ENCODE data around the gene KANSL1L. TPM values are rescaled to one million over a fixed set of nuclear protein-coding genes. Genes with fewer than 3 reads are reported as not detected.

Gene KANSL1L
- total RNA-seq, 1 donor from 2014 or later = 14.2 TPM

DNA sequence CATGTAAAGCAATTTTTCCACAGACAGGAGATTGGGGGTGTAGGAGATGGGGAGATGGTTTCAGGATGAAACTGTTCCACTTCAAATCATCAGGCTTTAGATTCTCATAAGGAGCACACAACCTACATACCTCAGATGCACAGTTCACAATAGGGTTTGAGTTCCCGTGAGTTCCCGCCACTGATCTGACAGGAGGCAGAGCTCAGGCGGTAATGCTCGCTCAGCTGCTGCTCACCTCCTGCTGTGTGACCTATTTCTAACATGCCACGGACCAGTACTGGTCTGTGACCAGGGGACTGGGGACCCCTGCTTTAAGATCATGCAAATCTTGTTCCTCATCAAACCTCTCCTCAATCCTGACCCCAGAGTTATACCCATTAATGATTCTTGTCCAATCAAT is 98.7 kb downstream of the KANSL1L start:
- TF ChIP-seq, protein P1, sequence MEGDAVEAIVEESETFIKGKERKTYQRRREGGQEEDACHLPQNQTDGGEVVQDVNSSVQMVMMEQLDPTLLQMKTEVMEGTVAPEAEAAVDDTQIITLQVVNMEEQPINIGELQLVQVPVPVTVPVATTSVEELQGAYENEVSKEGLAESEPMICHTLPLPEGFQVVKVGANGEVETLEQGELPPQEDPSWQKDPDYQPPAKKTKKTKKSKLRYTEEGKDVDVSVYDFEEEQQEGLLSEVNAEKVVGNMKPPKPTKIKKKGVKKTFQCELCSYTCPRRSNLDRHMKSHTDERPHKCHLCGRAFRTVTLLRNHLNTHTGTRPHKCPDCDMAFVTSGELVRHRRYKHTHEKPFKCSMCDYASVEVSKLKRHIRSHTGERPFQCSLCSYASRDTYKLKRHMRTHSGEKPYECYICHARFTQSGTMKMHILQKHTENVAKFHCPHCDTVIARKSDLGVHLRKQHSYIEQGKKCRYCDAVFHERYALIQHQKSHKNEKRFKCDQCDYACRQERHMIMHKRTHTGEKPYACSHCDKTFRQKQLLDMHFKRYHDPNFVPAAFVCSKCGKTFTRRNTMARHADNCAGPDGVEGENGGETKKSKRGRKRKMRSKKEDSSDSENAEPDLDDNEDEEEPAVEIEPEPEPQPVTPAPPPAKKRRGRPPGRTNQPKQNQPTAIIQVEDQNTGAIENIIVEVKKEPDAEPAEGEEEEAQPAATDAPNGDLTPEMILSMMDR (IDR thresholded peaks at IDR 0.05) = no peak
- Mint-ChIP-seq H3K4me3 (no peak overlapping the region), H3K27me3 (no peaks in the 10 kb centered on the region), H3K36me3 (ENCODE audit: low read depth) (no peaks in the 10 kb centered on the region), H3K4me1 (no peaks in the 10 kb centered on the region), H3K9me3 (no peaks in the 10 kb centered on the region), H3K27ac (no peak overlapping the region)
- CTCF ChIA-PET = interaction anchor here (1.3 kb wide), 1 partner anchor 124 kb away, joined by 5 read pairs; no protein-coding TSS in a partner anchor
- DNase-seq (no peak), ATAC-seq (ENCODE audit: low read depth) (no peak)
- intact Hi-C loops (cut with micrococcal nuclease) = no loop called here
- POLR2A ChIA-PET = no interaction called here

DNA sequence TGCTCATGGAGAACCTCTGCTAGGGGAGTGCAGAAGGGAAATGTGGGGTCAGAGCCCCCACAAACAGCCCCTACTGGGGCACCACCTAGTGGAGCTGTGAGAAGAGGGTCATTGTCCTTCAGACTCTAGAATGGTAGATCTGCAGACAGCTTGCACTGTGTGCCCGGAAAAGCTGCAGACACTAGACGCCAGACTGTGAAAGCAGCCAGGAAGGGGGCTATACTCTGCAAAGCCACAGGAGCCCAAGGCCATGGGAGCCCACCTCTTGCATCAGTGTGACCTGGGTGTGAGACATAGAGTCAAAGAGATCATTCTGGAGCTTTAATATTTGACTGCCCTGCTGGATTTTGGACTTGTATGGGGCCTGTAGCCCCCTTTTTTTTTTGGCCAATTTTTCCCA is 107.9 kb downstream of the KANSL1L start:
- ChIA-PET POLR2A (no interaction called here), CTCF (interaction anchor here (0.6 kb wide), 1 partner anchor 275 kb away, joined by 3 read pairs; no protein-coding TSS in a partner anchor)
- intact Hi-C loops (cut with micrococcal nuclease) = no loop called here
- Mint-ChIP-seq H3K27me3 (no peaks in the 10 kb centered on the region), H3K9me3 (no peaks in the 10 kb centered on the region), H3K27ac (no peak overlapping the region), H3K4me3 (no peak overlapping the region), H3K4me1 (no peaks in the 10 kb centered on the region), H3K36me3 (ENCODE audit: low read depth) (peaks cover 3% of the 10 kb centered on the region)
- ATAC-seq (ENCODE audit: low read depth) (no peak), DNase-seq (no peak)
- TF ChIP-seq, protein P1 (IDR thresholded peaks at IDR 0.05) = no peak

DNA sequence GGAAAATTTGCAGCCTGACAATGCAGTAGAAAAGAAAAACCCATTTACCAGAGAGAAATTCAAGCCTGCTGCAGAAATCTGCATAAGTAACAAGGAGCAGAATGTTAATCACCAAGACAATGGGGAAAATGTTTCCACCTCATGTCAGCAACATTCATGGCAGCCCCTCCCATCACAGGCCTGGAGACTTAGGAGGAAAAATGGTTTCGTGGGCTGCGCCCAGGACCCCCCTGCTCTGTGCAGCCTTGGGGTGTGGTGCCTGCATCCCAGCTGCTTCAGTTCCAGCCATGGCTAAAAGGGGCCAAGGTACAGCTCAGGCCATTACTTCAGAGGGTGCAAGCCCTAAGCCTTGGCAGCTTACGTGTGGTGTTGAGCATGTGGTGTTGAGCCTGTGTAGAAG is 115.4 kb downstream of the KANSL1L start:
- intact Hi-C loops (cut with micrococcal nuclease) = no loop called here
- Mint-ChIP-seq H3K4me3 (no peak overlapping the region), H3K27ac (no peak overlapping the region), H3K9me3 (peaks cover 9% of the 10 kb centered on the region), H3K4me1 (no peaks in the 10 kb centered on the region), H3K36me3 (ENCODE audit: low read depth) (peaks cover 8% of the 10 kb centered on the region), H3K27me3 (no peaks in the 10 kb centered on the region)
- ChIA-PET POLR2A (no interaction called here), CTCF (no interaction called here)
- ATAC-seq (ENCODE audit: low read depth) = no peak
- DNase-seq = no peak
- TF ChIP-seq, protein P1 (IDR thresholded peaks at IDR 0.05) = no peak

DNA sequence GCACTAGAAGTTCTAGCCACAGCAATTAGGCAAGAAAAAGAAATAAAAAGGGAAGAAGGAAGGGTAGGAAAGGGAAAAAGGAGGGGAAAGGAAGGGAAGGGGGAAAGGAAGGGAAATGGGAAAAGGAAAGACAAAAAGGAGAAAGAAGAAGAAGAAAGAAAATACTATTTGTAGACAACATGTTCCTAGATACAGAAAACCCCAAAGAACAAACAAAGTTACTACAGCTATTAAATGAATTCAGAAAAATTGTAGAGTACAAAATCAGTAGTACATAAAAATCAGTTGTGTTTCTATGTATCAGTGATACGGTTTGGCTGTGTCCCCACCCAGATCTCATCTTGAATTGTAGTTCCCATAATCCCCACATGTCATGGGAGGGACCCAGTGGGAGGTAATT is 116.5 kb downstream of the KANSL1L start:
- POLR2A ChIA-PET = interaction anchor here (0.7 kb wide), 1 partner anchor 45 kb away, joined by 3 read pairs; no protein-coding TSS in a partner anchor
- Mint-ChIP-seq H3K36me3 (ENCODE audit: low read depth) (peaks cover 8% of the 10 kb centered on the region), H3K27ac (no peak overlapping the region), H3K9me3 (peaks cover 9% of the 10 kb centered on the region), H3K27me3 (no peaks in the 10 kb centered on the region), H3K4me1 (no peaks in the 10 kb centered on the region), H3K4me3 (no peak overlapping the region)
- CTCF ChIA-PET = no interaction called here
- DNase-seq = no peak
- TF ChIP-seq, protein P1 (IDR thresholded peaks at IDR 0.05) = no peak
- ATAC-seq (ENCODE audit: low read depth) = no peak
- intact Hi-C loops (cut with micrococcal nuclease) = no loop called here

DNA sequence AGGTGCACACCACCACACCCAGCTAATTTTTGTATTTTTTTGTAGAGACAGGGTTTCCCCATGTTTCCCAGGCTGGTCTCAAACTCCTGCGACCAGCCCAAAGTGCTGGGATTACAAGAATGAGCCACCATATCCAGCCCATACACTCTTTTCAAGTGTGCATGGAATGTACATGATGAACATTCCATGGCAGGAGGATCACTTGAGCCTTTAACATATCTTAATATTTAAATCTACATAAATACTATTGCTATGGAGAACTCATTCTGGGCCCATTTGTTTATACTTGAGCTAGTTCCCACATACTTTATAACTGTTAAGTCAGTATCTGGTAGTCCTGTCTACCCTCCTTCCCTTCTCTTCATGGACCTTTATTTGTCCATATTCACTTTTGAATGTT is 120.3 kb downstream of the KANSL1L start:
- Mint-ChIP-seq H3K4me1 (no peaks in the 10 kb centered on the region), H3K4me3 (no peak overlapping the region), H3K9me3 (peaks cover 9% of the 10 kb centered on the region), H3K36me3 (ENCODE audit: low read depth) (peaks cover 15% of the 10 kb centered on the region), H3K27ac (no peak overlapping the region), H3K27me3 (no peaks in the 10 kb centered on the region)
- intact Hi-C loops (cut with micrococcal nuclease) = no loop called here
- TF ChIP-seq, protein P1 (IDR thresholded peaks at IDR 0.05) = no peak
- ATAC-seq (ENCODE audit: low read depth) = no peak
- POLR2A ChIA-PET = no interaction called here
- DNase-seq = no peak
- CTCF ChIA-PET = no interaction called here

All from activated B cell treated with CpG ODN at 0.5 μM for 24 hours (primary cell).